SK-N-SH (cell line): Measurements from ENCODE around the gene FNTB. TPM values are rescaled to one million over a fixed set of nuclear protein-coding genes. Genes with fewer than 3 reads are reported as not detected.

Experiments
- CTCF ChIA-PET: fragments of 300-600, 350-600 bp; formaldehyde crosslinking; extraction: SDS; loops from one replicate; lab custom pipeline; 2021; lab: Yijun Ruan, JAX
- POLR2A ChIA-PET: fragments of 350-600 bp; sonication (Branson Sonifier 250); formaldehyde crosslinking; extraction: SDS; loops from one replicate; lab custom pipeline; 2020; ENCODE audit warnings: antibody characterized with exemption, inconsistent platforms; lab: Yijun Ruan, JAX
- DNase-seq: peaks from one replicate; pipeline ENCODE4 v3.0.0; 2012
- H2AFZ ChIP-seq: fragments of 200-600 bp; sonication (generic); 2 replicates; pipeline ENCODE4 v1.8.1; 2016; ENCODE audit warnings: antibody characterized with exemption, mild to moderate bottlenecking, low read depth
- H3F3A ChIP-seq: fragments of 200-600 bp; sonication (generic); replicated peaks from 2 replicates; pipeline ENCODE3; 2016; ENCODE audit warnings: antibody characterized with exemption, mild to moderate bottlenecking; ENCODE audit not compliant: insufficient read depth
- H3K27ac ChIP-seq, 2 experiments: fragments of 200-500 bp in 1 of 2; fragments of 200-600 bp in 1 of 2; sonication (Bioruptor generic) in 1 of 2; sonication (generic), shearing (Covaris generic) in 1 of 2; 2 replicates each; pipeline versions ENCODE4 v1.5.1 to v1.6.1; 2014 to 2016; ENCODE audit warnings: low read depth in 2 of 2, inconsistent platforms in 1 of 2, low read length in 1 of 2, mild to moderate bottlenecking in 1 of 2, mixed read lengths in 1 of 2
- H3K27me3 ChIP-seq: fragments of 200-600 bp; sonication (generic), shearing (Covaris generic); 2 replicates; pipeline ENCODE4 v1.6.1; 2016; ENCODE audit warnings: mixed run types; ENCODE audit not compliant: insufficient read depth
- H3K36me3 ChIP-seq, 2 experiments: fragments of 200-500 bp in 1 of 2; fragments of 200-600 bp in 1 of 2; sonication (Bioruptor generic) in 1 of 2; sonication (generic) in 1 of 2; replicated peaks in 1 of 2; 2 replicates each; pipeline versions ENCODE3 to v1.5.1; 2014 to 2016; ENCODE audit warnings: low read length in 1 of 2, mild to moderate bottlenecking in 1 of 2; ENCODE audit not compliant: insufficient read depth in 2 of 2, control insufficient read depth in 1 of 2
- H3K4me1 ChIP-seq, 2 experiments: fragments of 200-500 bp in 1 of 2; fragments of 200-600 bp in 1 of 2; sonication (Bioruptor generic) in 1 of 2; sonication (generic), shearing (Covaris generic) in 1 of 2; 2 replicates each; pipeline versions ENCODE4 v1.5.1 to v1.6.1; 2014 to 2016; ENCODE audit warnings: low read depth in 1 of 2, low read length in 1 of 2, mixed run types in 1 of 2; ENCODE audit not compliant: insufficient read depth in 2 of 2, control insufficient read depth in 1 of 2
- H3K4me2 ChIP-seq: fragments of 200-600 bp; sonication (generic), shearing (Covaris generic); 2 replicates; pipeline ENCODE4 v1.6.1; 2017; ENCODE audit warnings: mixed run types
- H3K4me3 ChIP-seq, 2 experiments: fragments of 200-500 bp in 1 of 2; fragments of 200-600 bp in 1 of 2; sonication (Bioruptor generic) in 1 of 2; sonication (generic), shearing (Covaris generic) in 1 of 2; 2 replicates each; pipeline versions ENCODE4 v1.5.1 to v1.8.1; 2014 to 2016; ENCODE audit warnings: low read depth in 2 of 2, inconsistent platforms in 1 of 2, low read length in 1 of 2, mild to moderate bottlenecking in 1 of 2, mixed read lengths in 1 of 2, moderate library complexity in 1 of 2
- H3K79me2 ChIP-seq: fragments of 200-600 bp; sonication (generic); 2 replicates; pipeline ENCODE4 v1.8.1; 2017; ENCODE audit warnings: mild to moderate bottlenecking; ENCODE audit not compliant: insufficient read depth
- H3K9ac ChIP-seq: fragments of 200-600 bp; sonication (generic); 2 replicates; pipeline ENCODE4 v1.6.1; 2017; ENCODE audit warnings: mixed run types
- H3K9me2 ChIP-seq: fragments of 200-600 bp; sonication (generic); 2 replicates; pipeline ENCODE4 v1.6.1; 2017; ENCODE audit warnings: mixed run types
- H3K9me3 ChIP-seq: fragments of 200-600 bp; sonication (generic); 2 replicates; pipeline ENCODE4 v1.6.1; 2017; ENCODE audit warnings: mixed run types, mild to moderate bottlenecking, moderate library complexity
- H4K20me1 ChIP-seq: fragments of 200-600 bp; sonication (generic); 2 replicates; pipeline ENCODE4 v1.6.1; 2017; ENCODE audit warnings: mild to moderate bottlenecking, mixed run types; ENCODE audit not compliant: insufficient read depth
- MEF2A ChIP-seq: IDR thresholded peaks from 2 replicates; pipeline ENCODE4 v1.4.0; 2012; ENCODE audit warnings: low read depth, borderline replicate concordance
- SIN3A ChIP-seq: IDR thresholded peaks from 2 replicates; pipeline ENCODE4 v1.6.1; 2012; ENCODE audit warnings: low read depth, mild to moderate bottlenecking, low read length, moderate library complexity, borderline replicate concordance
- USF1 ChIP-seq: IDR thresholded peaks from 2 replicates; pipeline ENCODE4 v1.4.0; 2012; ENCODE audit warnings: low read depth, borderline replicate concordance
- WGBS: methylation state at CpG from one replicate; pipeline ENCODE4 v1.1.6; 2017; ENCODE audit warnings: low lambda C conversion rate; 5-methylcytosine and 5-hydroxymethylcytosine counted together
- polyA plus RNA-seq, 3 experiments: library from polyadenylated mRNA; depleted of rRNA; stranded (reverse); fragments of >200 nt; gene quantifications; 2 replicates each; pipeline ENCODE4 v1.2.3, GENCODE V29; 2012
- TF ChIP-seq, protein P1 (sequence below): IDR thresholded peaks from 2 replicates; pipeline ENCODE4 v1.4.0; 2012; ENCODE audit warnings: low read depth

The FNTB gene
- polyA plus RNA-seq, 1 of the 3 experiments (the other 2 are of a cell fraction) = 18.4 TPM

DNA sequence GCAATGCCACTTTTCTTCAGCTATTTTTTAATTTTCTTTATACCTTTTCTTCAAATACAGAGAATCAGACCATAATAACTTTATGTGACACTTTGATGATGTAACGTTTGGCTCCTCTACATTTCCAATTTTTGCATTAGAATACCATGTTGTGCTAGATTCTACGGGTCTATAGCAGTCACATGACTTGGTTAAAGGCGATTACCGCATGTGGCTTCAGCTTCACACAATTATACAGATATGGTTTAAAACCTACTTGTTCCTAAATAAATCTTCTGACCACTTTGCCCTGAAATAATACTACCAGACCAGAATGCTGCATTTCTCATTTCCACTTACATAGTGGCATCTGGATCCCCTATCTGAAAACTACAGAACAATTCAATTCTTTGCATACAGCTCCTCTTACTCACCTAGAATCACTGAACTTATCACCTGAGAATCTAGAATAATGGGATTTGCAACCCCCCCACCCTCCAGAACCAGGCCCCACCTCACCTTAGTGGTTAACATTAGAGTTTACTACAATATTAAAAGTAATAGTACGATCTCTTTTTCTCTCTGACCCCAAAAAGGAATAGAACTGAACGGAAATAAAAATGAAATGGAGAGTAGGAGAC lies 114.3 kb downstream of the FNTB start:
- peaks cover 55% of the 10 kb centered on the region for H3K79me2 ChIP-seq

DNA sequence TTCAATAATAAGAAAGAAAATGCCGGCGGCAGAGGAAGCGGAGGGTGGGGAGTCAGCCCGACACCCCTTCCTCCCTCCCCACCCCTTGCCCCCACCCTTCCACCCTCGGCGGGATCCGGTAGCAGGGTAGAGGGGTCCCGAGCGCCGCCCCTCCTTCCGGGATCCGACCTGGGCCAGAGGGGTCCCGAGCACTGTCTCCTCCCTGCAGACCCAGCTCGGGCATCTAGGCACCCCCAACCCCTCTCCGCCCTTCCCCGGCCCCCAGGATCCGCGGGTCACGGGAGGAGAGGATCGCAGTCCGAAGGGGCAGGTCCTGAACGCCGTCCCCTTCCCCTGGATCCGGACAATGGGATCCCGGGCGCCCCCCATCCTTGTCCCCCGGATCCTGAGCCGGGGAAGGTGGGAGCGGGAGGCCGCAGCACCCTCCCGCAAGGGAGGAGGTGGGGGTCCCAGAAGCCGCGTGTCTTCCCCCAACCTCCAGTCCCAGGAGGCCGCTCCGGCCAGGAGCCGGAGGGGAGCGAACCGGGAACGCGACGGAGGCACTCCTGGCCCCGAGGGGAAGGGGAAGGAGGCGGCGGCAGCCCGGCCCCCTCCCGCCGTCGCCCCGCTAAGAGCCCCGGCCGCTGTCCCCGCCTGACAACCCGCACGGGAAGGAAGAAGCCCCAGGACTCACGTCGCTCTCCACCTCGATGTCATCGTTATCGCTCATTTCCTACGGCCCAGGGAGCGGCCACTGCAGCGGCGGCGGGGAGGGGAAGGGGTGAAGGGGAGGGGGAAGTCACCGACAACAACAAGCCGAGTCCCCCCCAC lies 115.1 kb downstream of the FNTB start:
- H3K36me3 ChIP-seq = peaks cover 30 to 34% of the 10 kb centered on the region in 2 experiments
- H3K4me1 ChIP-seq = peaks cover 8 to 27% of the 10 kb centered on the region in 2 experiments; a peak in 3 of 4 replicates
- H3F3A ChIP-seq = no peaks in the 10 kb centered on the region
- ChIA-PET POLR2A (interaction anchor here (0.6 to 1.0 kb wide), 2 partner anchors 209 to 562 kb away, joined by 3 read pairs; partner anchors contain the start of gene HSPA2), CTCF (interaction anchor here (1.0 to 1.7 kb wide), 2 partner anchors 10 to 116 kb away, joined by 3 to 4 read pairs; no protein-coding TSS in a partner anchor)
- no peaks in the 10 kb centered on the region for H3K27me3 ChIP-seq
- 3% methylated on average over 21 of the region's 66 CpGs for WGBS
- peak overlapping the region; percentile 84 for H3K4me2 ChIP-seq
- peak overlapping the region; percentile 82 to 92 for H3K4me3 ChIP-seq
- peaks cover 50% of the 10 kb centered on the region for H3K79me2 ChIP-seq
- H3K9ac ChIP-seq = peak overlapping the region; percentile 90
- DNase-seq = peak; percentile 57
- H3K27ac ChIP-seq = peak overlapping the region; percentile 77 to 80
- no peaks in the 10 kb centered on the region; the same call in 1 of the 2 replicates for H4K20me1 ChIP-seq
- H3K9me2 ChIP-seq = no peaks in the 10 kb centered on the region
- peak; percentile 35; the same call in 1 of the 2 replicates for TF ChIP-seq SIN3A
- TF ChIP-seq, protein P1, sequence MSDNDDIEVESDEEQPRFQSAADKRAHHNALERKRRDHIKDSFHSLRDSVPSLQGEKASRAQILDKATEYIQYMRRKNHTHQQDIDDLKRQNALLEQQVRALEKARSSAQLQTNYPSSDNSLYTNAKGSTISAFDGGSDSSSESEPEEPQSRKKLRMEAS = 0 out of 2 replicates have a peak, but pooled peaks have one; percentile 12
- TF ChIP-seq MEF2A = no peak
- H3K9me3 ChIP-seq = no peaks in the 10 kb centered on the region
- peak overlapping the region; percentile 61; the same call in 1 of the 2 replicates for H2AFZ ChIP-seq

More for the DNA sequence above, 114.3 kb downstream of the FNTB start:
- Histone ChIP-seq H3K9me2 (no peaks in the 10 kb centered on the region), H3K27me3 (no peaks in the 10 kb centered on the region), H3K4me1 (peaks cover 16 to 34% of the 10 kb centered on the region in 2 experiments; a peak in 3 of 4 replicates), H3K4me3 (peak overlapping the region; percentile 82 to 92), H3K9me3 (no peaks in the 10 kb centered on the region), H3K27ac (peak overlapping the region; percentile 15 to 80; a peak in 1 of 4 replicates), H4K20me1 (peaks cover 4% of the 10 kb centered on the region; the same call in 1 of the 2 replicates), H3F3A (no peaks in the 10 kb centered on the region), H2AFZ (no peak overlapping the region), H3K9ac (peak overlapping the region; percentile 90; the same call in 1 of the 2 replicates), H3K4me2 (peak overlapping the region; percentile 84), H3K36me3 (peaks cover 31 to 36% of the 10 kb centered on the region in 2 experiments)
- no peak for DNase-seq
- POLR2A ChIA-PET = no interaction called here
- TF ChIP-seq, protein P1 = no peak
- TF ChIP-seq USF1 = 0 out of 2 replicates have a peak, but pooled peaks have one; percentile 31
- WGBS = 49% methylated on average over 6 of the region's 6 CpGs
- CTCF ChIA-PET = no interaction called here
